Neural cell (in vitro differentiated cells): ENCODE data around the gene CD247. TPM values are rescaled to one million over a fixed set of nuclear protein-coding genes. Genes with fewer than 3 reads are reported as not detected.

Experiments
- H2AFZ ChIP-seq: fragments of 200-600, 300-800 bp; sonication (generic), shearing (Covaris generic); 2 replicates; pipeline ENCODE4 v1.6.0; 2014; ENCODE audit warnings: low read depth, mild to moderate bottlenecking, antibody characterized with exemption, low read length, moderate library complexity
- H3F3A ChIP-seq: fragments of 200-600 bp; shearing (Covaris generic); 2 replicates; pipeline ENCODE4 v1.6.1; 2016; ENCODE audit warnings: mild to moderate bottlenecking, moderate library complexity, mixed read lengths, antibody characterized with exemption, low read length; ENCODE audit not compliant: insufficient read depth, poor library complexity, severe bottlenecking
- H3K27ac ChIP-seq: fragments of 200-600, 300-800 bp; sonication (generic), shearing (Covaris generic); 2 replicates; pipeline ENCODE4 v1.5.1; 2014; ENCODE audit warnings: mild to moderate bottlenecking, low read length, moderate library complexity
- H3K27me3 ChIP-seq: fragments of 300-800, 200-600 bp; sonication (generic), shearing (Covaris generic); 2 replicates; pipeline ENCODE4 v1.6.0; 2014; ENCODE audit warnings: mild to moderate bottlenecking, low read depth, low read length, moderate library complexity; ENCODE audit not compliant: insufficient read depth
- H3K36me3 ChIP-seq: fragments of 300-800, 200-600 bp; sonication (generic), shearing (Covaris generic); 2 replicates; pipeline ENCODE4 v1.5.1; 2014; ENCODE audit warnings: mild to moderate bottlenecking, antibody characterized with exemption, low read length, moderate library complexity; ENCODE audit not compliant: insufficient read depth
- H3K4me2 ChIP-seq: fragments of 300-800, 200-600 bp; sonication (generic), shearing (Covaris generic); 2 replicates; pipeline ENCODE4 v1.6.0; 2014; ENCODE audit warnings: mild to moderate bottlenecking, low read length
- H3K4me3 ChIP-seq: fragments of 300-800, 200-600 bp; sonication (generic), shearing (Covaris generic); 2 replicates; pipeline ENCODE4 v1.5.1; 2014; ENCODE audit warnings: mild to moderate bottlenecking, low read length, moderate library complexity
- H3K79me2 ChIP-seq: fragments of 200-600 bp; shearing (Covaris generic); replicated peaks from 2 replicates; pipeline ENCODE4 v1.6.0; 2014; ENCODE audit warnings: mild to moderate bottlenecking, low read length, moderate library complexity; ENCODE audit not compliant: insufficient read depth
- H3K9ac ChIP-seq: fragments of 300-800, 200-600 bp; sonication (generic), shearing (Covaris generic); 2 replicates; pipeline ENCODE4 v1.6.1; 2016; ENCODE audit warnings: mild to moderate bottlenecking, low read length, mixed read lengths
- H3K9me2 ChIP-seq: fragments of 200-600 bp; shearing (Covaris generic); 2 replicates; pipeline ENCODE4 v1.6.1; 2016; ENCODE audit warnings: mild to moderate bottlenecking, low read length, mixed read lengths; ENCODE audit not compliant: insufficient read depth
- H3K9me3 ChIP-seq: fragments of 200-600, 300-800 bp; sonication (generic), shearing (Covaris generic); 2 replicates; pipeline ENCODE4 v1.6.1; 2016; ENCODE audit warnings: mild to moderate bottlenecking, mixed run types, low read length, moderate library complexity, mixed read lengths
- H4K20me1 ChIP-seq: fragments of 200-600 bp; shearing (Covaris generic); 2 replicates; pipeline ENCODE4 v1.6.1; 2016; ENCODE audit warnings: mild to moderate bottlenecking, mixed run types; ENCODE audit not compliant: insufficient read depth
- EP300 ChIP-seq: fragments of 450-650 bp; conservative IDR thresholded peaks from 2 replicates; pipeline ENCODE4 v1.6.1; 2014; ENCODE audit warnings: antibody characterized with exemption, mild to moderate bottlenecking, moderate library complexity; ENCODE audit not compliant: poor library complexity, severe bottlenecking
- EZH2 ChIP-seq: fragments of 200-600, 300-800 bp; shearing (Covaris generic), sonication (generic); IDR thresholded peaks from 2 replicates; pipeline ENCODE4 v1.6.1; 2014; ENCODE audit warnings: antibody characterized with exemption, low read length, borderline replicate concordance, mild to moderate bottlenecking; ENCODE audit not compliant: insufficient read depth, poor library complexity, severe bottlenecking
- MXI1 ChIP-seq: fragments of 450-650 bp; conservative IDR thresholded peaks from 2 replicates; pipeline ENCODE4 v1.6.1; 2014; ENCODE audit warnings: antibody characterized with exemption, mild to moderate bottlenecking; ENCODE audit not compliant: poor library complexity, severe bottlenecking
- POLR2AphosphoS5 ChIP-seq: IDR thresholded peaks from 2 replicates; pipeline ENCODE4 v1.6.1; 2012
- RAD21 ChIP-seq: fragments of 450-650 bp; conservative IDR thresholded peaks from 2 replicates; pipeline ENCODE4 v1.6.1; 2014; ENCODE audit warnings: antibody characterized with exemption, mild to moderate bottlenecking, moderate library complexity
- REST ChIP-seq: IDR thresholded peaks from 2 replicates; pipeline ENCODE4 v1.6.1; 2012; ENCODE audit warnings: borderline replicate concordance
- SMC3 ChIP-seq: fragments of 450-650 bp; conservative IDR thresholded peaks from 2 replicates; pipeline ENCODE4 v1.6.1; 2014; ENCODE audit warnings: antibody characterized with exemption, mild to moderate bottlenecking, moderate library complexity; ENCODE audit not compliant: poor library complexity
- TAF1 ChIP-seq: IDR thresholded peaks from 2 replicates; pipeline ENCODE4 v1.6.1; 2012; ENCODE audit warnings: low read depth
- polyA plus RNA-seq: library from polyadenylated mRNA; depleted of rRNA; stranded (reverse); fragments of >200 nt; gene quantifications from 2 replicates; pipeline ENCODE4 v1.2.3, GENCODE V29; 2014
- TF ChIP-seq, protein P1 (sequence below): fragments of 450-650 bp; IDR thresholded peaks from 2 replicates; pipeline ENCODE4 v1.5.1; 2014; ENCODE audit warnings: antibody characterized with exemption, mild to moderate bottlenecking, moderate library complexity; ENCODE audit not compliant: poor library complexity, severe bottlenecking

Gene CD247
- polyA plus RNA-seq, 1 donor from 2014 or later: not detected

DNA sequence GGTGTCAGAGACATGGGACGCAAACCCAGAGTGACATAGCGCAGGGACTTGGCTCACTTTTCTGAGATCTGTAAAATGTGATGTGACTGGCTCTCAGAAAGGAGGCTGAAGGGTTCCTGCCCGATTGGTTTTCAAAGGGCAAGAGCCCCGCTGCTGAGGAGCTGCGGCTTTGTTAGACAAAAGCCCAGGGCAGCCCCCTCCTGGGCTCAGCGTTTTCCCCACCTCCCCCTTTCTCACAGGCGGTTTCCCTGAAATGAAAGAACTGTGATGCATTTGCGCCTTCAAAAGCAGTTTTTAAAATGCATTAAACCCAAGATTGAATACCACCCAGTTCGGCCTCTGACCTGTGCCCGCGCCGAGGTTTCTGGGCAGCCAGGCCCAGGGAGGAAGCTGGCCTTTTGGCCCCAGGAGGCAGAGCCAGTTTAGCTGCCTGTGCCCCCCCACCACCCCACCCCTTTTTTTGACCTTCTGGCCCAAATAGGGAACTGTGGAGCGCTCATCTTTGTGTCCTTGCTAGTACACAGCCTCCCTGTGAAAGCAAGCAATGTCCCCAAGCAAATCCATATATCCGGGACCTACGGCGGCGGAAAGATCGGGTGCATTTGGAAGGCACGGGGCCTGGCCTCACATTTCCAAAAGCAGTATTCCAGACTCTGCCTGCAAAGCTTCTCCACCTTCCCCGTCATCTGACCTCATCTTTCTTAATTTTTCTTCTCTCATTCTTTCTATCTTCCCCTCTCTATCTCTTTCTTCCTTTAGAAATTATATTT lies 28.6 kb downstream of the CD247 start:
- H2AFZ ChIP-seq: no peak overlapping the region
- H3K9ac ChIP-seq: peak overlapping the region; percentile 4
- no peaks in the 10 kb centered on the region for H3K9me3 ChIP-seq
- H3K36me3 ChIP-seq: no peaks in the 10 kb centered on the region
- no peaks in the 10 kb centered on the region for H4K20me1 ChIP-seq
- no peak overlapping the region for H3K4me3 ChIP-seq
- no peaks in the 10 kb centered on the region for H3K27me3 ChIP-seq
- H3K79me2 ChIP-seq: no peaks in the 10 kb centered on the region
- TF ChIP-seq MXI1 (no peak), EP300 (no peak), SMC3 (no peak), TAF1 (no peak), EZH2 (no peak), RAD21 (no peak)
- TF ChIP-seq, protein P1, sequence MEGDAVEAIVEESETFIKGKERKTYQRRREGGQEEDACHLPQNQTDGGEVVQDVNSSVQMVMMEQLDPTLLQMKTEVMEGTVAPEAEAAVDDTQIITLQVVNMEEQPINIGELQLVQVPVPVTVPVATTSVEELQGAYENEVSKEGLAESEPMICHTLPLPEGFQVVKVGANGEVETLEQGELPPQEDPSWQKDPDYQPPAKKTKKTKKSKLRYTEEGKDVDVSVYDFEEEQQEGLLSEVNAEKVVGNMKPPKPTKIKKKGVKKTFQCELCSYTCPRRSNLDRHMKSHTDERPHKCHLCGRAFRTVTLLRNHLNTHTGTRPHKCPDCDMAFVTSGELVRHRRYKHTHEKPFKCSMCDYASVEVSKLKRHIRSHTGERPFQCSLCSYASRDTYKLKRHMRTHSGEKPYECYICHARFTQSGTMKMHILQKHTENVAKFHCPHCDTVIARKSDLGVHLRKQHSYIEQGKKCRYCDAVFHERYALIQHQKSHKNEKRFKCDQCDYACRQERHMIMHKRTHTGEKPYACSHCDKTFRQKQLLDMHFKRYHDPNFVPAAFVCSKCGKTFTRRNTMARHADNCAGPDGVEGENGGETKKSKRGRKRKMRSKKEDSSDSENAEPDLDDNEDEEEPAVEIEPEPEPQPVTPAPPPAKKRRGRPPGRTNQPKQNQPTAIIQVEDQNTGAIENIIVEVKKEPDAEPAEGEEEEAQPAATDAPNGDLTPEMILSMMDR: no peak
- peaks cover 2% of the 10 kb centered on the region for H3F3A ChIP-seq
- no peak overlapping the region for H3K27ac ChIP-seq
- H3K4me2 ChIP-seq: no peak overlapping the region
- no peaks in the 10 kb centered on the region for H3K9me2 ChIP-seq

DNA sequence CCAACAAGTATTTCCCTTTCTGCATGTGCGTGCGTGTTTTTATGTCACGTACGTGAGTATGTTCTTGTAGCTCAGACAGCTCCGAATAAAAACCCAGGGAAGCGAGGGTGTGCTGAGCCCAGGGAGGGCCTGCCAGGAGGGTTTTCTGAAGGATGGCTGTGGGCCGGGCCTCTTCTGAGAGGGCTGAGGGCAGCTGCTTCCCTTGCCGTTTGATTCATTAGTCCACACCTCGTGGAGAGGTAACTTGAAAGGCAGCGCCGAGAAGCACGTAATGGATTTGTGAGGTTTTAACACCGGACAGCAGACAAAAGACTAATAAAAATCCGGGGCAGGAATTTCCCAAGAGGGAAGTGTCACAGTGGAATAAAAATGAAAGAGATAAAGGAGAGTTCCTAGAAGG lies 29.5 kb downstream of the CD247 start:
- no peaks in the 10 kb centered on the region for H3K79me2 ChIP-seq
- no peak overlapping the region for H3K4me2 ChIP-seq
- TF ChIP-seq TAF1 (no peak), MXI1 (no peak), SMC3 (no peak), REST (no peak), EP300 (no peak), RAD21 (no peak), EZH2 (no peak), POLR2AphosphoS5 (no peak)
- TF ChIP-seq, protein P1: no peak
- H4K20me1 ChIP-seq: no peaks in the 10 kb centered on the region
- no peak overlapping the region for H3K4me3 ChIP-seq
- H3K27ac ChIP-seq: no peak overlapping the region
- no peaks in the 10 kb centered on the region for H3K36me3 ChIP-seq
- no peaks in the 10 kb centered on the region for H3K27me3 ChIP-seq
- H3F3A ChIP-seq: peaks cover 2% of the 10 kb centered on the region
- no peak overlapping the region for H2AFZ ChIP-seq
- no peaks in the 10 kb centered on the region for H3K9me3 ChIP-seq
- H3K9ac ChIP-seq: no peak overlapping the region
- H3K9me2 ChIP-seq: no peaks in the 10 kb centered on the region
